ENCODE results near the gene TACSTD2.
"Not testable (repeated sequence)": the region's sequence is repeated elsewhere in the genome, so short reads cannot be mapped to it uniquely, and the experiment has no call there.

The TACSTD2 gene, protein sequence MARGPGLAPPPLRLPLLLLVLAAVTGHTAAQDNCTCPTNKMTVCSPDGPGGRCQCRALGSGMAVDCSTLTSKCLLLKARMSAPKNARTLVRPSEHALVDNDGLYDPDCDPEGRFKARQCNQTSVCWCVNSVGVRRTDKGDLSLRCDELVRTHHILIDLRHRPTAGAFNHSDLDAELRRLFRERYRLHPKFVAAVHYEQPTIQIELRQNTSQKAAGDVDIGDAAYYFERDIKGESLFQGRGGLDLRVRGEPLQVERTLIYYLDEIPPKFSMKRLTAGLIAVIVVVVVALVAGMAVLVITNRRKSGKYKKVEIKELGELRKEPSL
- 0 reads per million in 2 experiments for total RNA-seq

DNA sequence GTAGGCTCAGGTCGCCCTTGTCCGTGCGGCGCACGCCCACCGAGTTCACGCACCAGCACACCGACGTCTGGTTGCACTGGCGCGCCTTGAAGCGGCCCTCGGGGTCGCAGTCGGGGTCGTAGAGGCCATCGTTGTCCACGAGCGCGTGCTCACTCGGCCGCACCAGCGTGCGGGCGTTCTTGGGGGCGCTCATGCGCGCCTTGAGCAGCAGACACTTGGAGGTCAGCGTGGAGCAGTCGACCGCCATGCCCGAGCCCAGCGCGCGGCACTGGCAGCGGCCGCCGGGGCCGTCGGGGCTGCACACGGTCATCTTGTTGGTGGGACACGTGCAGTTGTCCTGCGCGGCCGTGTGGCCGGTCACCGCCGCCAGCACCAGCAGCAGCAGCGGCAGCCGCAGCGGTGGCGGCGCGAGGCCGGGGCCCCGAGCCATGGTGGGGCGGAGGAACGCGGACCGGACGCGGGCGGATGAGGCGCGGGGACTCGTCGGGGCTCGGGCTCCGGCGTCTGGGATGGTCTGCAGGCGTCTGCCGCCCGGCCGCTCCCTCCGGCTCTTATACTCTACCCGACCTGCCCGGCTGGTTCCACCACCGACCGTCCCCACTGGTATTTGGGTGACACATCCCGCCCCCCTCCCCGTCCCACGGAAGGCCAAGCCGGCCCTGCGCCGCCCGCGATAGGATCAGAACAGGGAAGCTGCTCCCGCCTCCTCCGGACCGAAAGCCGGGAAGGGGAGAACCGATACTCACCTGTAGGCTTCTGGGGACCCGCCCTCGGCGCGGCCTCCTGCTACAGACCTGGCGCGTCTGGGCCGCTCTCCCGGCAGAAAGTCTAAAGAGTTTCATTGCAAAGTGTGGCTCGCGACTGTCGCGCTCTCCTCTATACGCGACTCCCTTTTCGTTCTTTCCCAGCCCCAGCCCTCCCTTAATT is at the start of gene TACSTD2:
TSS of gene TACSTD2 (minus strand) at position 526 of the 927 bp plus-strand sequence. CDS start at position 430, 96 bp downstream.
- DNase-seq (ENCODE audit: low read depth), result no peak

GRCh38 chr1:58626293-58626692 is 49.2 kb upstream of the TACSTD2 start:
- no peak for DNase-seq (ENCODE audit: low read depth)

GRCh38 chr1:58623259-58623658 is 46.2 kb upstream of the TACSTD2 start:
- not testable (repeated sequence) for DNase-seq (ENCODE audit: low read depth)

GRCh38 chr1:58622571-58622970 is 45.5 kb upstream of the TACSTD2 start:
- DNase-seq (ENCODE audit: low read depth), result no peak

GRCh38 chr1:58621391-58621790 is 44.3 kb upstream of the TACSTD2 start:
- no peak for DNase-seq (ENCODE audit: low read depth)

GRCh38 chr1:58620926-58621325 is 43.9 kb upstream of the TACSTD2 start:
- no peak for DNase-seq (ENCODE audit: low read depth)

- no peak for DNase-seq (ENCODE audit: low read depth)
Measured at GRCh38 chr1:58620259-58620658, 43.2 kb upstream of the TACSTD2 start.

DNA sequence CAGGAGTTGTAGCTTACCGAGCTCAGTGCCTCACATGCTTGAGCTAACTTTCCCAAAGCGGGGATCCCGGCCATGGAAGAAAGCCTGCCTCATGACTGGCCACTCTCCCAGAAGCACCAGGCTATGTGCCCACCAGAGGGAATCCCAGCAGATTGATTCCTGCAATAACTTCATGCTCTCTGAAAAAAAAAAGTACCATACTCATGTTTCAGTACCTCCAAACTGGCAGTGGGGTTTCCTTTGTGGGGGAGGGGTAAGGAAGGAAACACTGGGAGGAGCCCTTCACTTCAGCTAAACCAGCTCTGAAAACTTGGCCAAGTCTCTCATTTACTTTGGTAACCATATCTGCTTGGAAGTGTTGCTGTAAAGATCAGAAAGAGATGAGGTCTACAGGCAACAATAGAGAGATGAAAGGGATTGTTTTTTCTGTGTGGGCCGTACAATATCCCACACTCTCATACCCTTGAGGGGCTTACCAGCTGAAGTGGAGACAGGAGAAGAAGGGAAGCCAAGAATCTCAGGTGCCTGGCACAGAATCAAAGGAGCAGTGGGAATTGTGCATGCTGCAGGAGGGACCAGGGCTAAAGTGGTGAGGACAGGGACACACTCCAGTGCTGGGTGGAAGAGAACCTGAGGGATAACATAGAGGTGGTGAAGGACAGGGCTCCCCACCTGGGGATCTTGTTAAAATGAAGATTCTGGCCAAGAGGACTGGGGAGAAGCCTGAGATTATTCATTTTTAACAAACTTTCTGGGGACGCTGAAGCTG is 42.4 kb upstream of the TACSTD2 start:
- DNase-seq (ENCODE audit: low read depth), result no peak

DNA sequence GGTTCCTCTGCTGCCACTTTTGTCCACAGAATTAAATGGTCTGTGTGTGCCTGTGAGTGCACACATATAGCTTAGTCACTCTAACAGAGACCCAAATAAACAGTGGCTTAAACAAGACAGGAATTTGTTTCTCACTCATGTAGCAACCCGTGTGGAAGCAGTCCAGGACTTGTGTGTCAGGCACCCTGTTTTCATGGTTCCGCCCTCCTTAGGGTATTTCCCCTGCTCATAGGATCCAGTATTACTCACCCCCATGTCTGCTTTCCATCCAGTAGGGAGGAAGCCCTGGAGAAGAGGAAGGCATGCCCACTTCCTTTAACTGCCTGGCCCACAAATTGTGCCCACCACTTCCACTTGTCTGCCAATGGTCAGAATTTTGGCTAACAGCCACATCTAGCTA is 41.3 kb upstream of the TACSTD2 start:
- no peak for DNase-seq (ENCODE audit: low read depth)

DNA sequence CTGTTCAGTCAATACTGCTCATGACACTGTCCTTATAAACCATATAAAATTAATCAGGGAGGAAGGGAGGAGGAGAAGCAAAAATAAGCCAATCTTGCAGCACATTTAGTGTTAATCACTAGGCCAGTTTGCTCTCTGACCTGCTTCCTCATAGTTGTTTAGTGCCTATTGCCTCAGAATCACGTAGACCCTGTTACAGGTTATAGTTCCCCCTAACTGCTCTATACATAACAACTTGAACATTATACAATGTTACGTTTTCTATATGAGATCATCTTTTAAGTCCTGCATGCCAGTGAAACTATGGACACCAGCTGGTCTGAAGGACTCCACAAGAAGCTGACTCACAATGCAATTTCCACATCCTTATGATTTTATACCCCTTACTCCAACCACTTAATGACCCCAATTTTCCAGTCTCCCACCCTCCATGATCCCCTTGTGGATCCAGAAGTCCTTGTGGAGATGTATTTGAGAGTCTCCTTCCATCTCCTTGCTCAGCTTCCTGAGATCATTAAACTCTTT is 34.9 kb upstream of the TACSTD2 start:
- DNase-seq (ENCODE audit: low read depth), result no peak

- no peak for DNase-seq (ENCODE audit: low read depth)
Measured at GRCh38 chr1:58608945-58609344, 31.9 kb upstream of the TACSTD2 start.

GRCh38 chr1:58608297-58608696 is 31.2 kb upstream of the TACSTD2 start:
- no peak for DNase-seq (ENCODE audit: low read depth)

GRCh38 chr1:58607391-58607790 is 30.3 kb upstream of the TACSTD2 start:
- DNase-seq (ENCODE audit: low read depth), result no peak

- not testable (repeated sequence) for DNase-seq (ENCODE audit: low read depth)
Measured at GRCh38 chr1:58601921-58602320, 24.9 kb upstream of the TACSTD2 start.

DNA sequence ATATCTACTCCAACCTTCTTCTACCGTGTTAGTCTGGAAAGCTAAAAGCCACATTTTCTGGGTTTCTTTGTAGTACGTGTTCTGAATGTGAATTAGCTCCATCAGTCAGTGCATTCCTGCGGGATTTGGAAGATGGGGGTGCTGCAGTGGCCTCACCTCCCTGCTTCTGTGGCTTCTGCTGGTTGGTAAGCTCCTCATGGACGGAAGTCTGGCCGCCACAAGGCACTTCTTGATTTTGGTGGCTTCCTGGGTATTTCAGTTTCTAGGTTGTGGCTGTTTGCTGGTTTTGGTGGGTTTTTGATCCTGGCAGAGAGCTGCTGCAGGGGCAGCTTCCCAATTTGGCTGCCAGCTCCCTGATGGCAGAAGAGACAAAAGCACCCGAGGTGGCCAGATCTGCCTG is 20.9 kb upstream of the TACSTD2 start:
- no peak for DNase-seq (ENCODE audit: low read depth)

GRCh38 chr1:58597076-58597475 is 20.0 kb upstream of the TACSTD2 start:
- DNase-seq (ENCODE audit: low read depth), result no peak

DNA sequence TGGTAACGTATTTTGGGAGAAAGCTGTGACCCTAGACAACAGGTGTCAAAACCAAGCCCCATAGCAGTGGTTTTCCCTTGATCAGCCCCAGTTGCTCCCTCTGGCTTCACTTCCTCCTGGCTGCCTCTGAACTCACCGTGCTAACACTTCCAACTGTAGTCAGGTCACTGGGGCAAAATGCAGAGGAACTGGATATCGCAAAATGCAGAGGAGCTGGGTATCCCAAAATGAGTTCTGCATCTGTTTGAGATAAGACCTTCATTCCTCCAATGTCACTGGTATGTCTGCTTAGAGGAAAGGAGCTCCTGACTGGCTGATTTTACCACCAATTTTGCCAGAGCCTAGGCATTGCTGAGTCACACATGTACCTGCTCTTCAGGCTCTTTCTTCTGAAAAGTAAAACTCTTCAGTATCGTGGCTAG is 19.6 kb upstream of the TACSTD2 start:
- no peak for DNase-seq (ENCODE audit: low read depth)

GRCh38 chr1:58594546-58594945 is 17.5 kb upstream of the TACSTD2 start:
- no peak for DNase-seq (ENCODE audit: low read depth)

DNA sequence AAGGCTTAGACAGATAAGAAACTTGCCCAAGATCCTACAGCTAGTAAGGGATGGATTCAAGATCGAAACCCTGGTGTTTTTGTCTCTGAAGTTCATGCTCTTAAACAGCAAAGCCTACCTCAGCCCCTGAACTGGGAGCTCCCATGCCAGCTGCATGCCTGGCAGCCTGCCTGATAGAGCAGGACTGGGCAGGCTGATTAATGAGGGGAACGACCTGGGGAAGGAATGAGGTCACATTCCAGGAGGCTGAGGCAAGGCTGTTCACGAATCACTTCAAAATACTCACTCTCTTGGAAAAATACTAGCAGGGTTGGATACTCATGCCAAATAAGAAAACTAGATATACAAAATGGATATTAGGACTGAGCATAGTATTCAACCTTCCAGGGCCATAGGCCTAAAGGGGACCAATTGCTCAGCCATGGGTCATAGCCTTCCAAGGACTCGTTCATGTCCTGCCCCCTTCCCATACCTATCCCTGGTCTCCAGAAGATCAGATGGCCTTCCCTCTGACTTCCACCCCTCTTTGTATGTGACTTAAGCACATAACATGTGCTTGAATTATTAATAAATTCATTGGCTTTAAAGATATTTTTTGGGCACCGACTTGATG is 15.6 kb upstream of the TACSTD2 start:
- DNase-seq (ENCODE audit: low read depth), result no peak

- DNase-seq (ENCODE audit: low read depth), result no peak
Measured at GRCh38 chr1:58591806-58592205, 14.8 kb upstream of the TACSTD2 start.

GRCh38 chr1:58590019-58590418 is 13.0 kb upstream of the TACSTD2 start:
- no peak for DNase-seq (ENCODE audit: low read depth)
